ENCODE measurements around the gene BTBD17.

DNA sequence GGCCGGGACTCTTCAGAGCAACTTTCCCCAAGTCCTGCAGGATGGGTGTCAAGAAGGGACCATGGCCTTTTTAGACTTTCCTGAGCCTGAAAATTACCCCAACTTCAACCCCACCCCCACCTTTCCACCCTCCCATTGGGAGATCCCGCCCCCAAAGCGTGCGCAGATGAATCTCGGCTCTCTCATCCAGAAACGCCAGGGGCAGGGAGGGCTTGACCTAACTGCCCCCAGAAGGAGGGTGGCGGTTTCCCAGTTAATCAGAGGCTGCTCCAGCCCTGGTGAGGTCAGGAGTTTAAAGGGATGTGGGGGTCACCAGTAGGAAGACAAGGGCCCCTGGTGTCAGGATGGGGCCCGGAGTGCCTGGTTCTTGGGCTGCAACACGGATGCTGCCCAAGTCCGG, 35.2 kb downstream of the BTBD17 start:
- TF ChIP-seq POLR2AphosphoS5 (IDR thresholded peaks at IDR 0.05; ENCODE audit: low read depth, low read length) (no peak), EZH2phosphoT487 (IDR thresholded peaks at IDR 0.05; ENCODE audit: borderline replicate concordance) (no peak), POLR2A (IDR thresholded peaks at IDR 0.05; ENCODE audit: borderline replicate concordance, extremely low read depth, insufficient read depth, insufficient read length) (no peak), JUND (IDR thresholded peaks at IDR 0.05) (no peak), SRF (IDR thresholded peaks at IDR 0.05; ENCODE audit: low read depth) (no peak)
- TF ChIP-seq, protein P1, sequence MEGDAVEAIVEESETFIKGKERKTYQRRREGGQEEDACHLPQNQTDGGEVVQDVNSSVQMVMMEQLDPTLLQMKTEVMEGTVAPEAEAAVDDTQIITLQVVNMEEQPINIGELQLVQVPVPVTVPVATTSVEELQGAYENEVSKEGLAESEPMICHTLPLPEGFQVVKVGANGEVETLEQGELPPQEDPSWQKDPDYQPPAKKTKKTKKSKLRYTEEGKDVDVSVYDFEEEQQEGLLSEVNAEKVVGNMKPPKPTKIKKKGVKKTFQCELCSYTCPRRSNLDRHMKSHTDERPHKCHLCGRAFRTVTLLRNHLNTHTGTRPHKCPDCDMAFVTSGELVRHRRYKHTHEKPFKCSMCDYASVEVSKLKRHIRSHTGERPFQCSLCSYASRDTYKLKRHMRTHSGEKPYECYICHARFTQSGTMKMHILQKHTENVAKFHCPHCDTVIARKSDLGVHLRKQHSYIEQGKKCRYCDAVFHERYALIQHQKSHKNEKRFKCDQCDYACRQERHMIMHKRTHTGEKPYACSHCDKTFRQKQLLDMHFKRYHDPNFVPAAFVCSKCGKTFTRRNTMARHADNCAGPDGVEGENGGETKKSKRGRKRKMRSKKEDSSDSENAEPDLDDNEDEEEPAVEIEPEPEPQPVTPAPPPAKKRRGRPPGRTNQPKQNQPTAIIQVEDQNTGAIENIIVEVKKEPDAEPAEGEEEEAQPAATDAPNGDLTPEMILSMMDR (IDR thresholded peaks at IDR 0.05 in 2 of 3, conservative IDR thresholded peaks at IDR 0.05 in 1 of 3; ENCODE audit: borderline replicate concordance in 1 of 3, insufficient read depth in 1 of 3, low read depth in 2 of 3, low read length in 2 of 3): no peak

Data from HCT116 (cell line).